ENCODE data around the gene IQSEC3. TPM values are rescaled to one million over a fixed set of nuclear protein-coding genes. Genes with fewer than 3 reads are reported as not detected.
"Not testable (repeated sequence)": the region's sequence is repeated elsewhere in the genome, so short reads cannot be mapped to it uniquely, and the experiment has no call there.

The IQSEC3 gene
- total RNA-seq, 1 donor from 2014 or later: 1.1 TPM

- no peak overlapping the region for H3K27ac Mint-ChIP-seq (ENCODE audit: unreplicated experiment)
Measured at GRCh38 chr12:181921-182320, 115.4 kb downstream of the IQSEC3 start.

GRCh38 chr12:182381-182892 lies 115.9 kb downstream of the IQSEC3 start:
- H3K9me3 Mint-ChIP-seq: no peaks in the 10 kb centered on the region
- no peak for TF ChIP-seq CTCF (conservative IDR thresholded peaks at IDR 0.05)
- H3K4me3 Mint-ChIP-seq: no peak overlapping the region
- no peak for DNase-seq (ENCODE audit: low read depth, low spot score)
- peaks cover 3% of the 10 kb centered on the region for H3K27me3 Mint-ChIP-seq (ENCODE audit: low read depth)
- no peak overlapping the region for H3K27ac Mint-ChIP-seq (ENCODE audit: unreplicated experiment)
- H3K4me1 Mint-ChIP-seq: peaks cover 7% of the 10 kb centered on the region
- no peaks in the 10 kb centered on the region for H3K36me3 Mint-ChIP-seq (ENCODE audit: low read depth)

More at GRCh38 chr12:181921-182320, 115.4 kb downstream of the IQSEC3 start:
- no peaks in the 10 kb centered on the region for H3K27me3 Mint-ChIP-seq (ENCODE audit: low read depth)
- no peak for TF ChIP-seq CTCF (conservative IDR thresholded peaks at IDR 0.05)
- DNase-seq (ENCODE audit: low read depth, low spot score): no peak
- H3K36me3 Mint-ChIP-seq (ENCODE audit: low read depth): no peaks in the 10 kb centered on the region
- no peaks in the 10 kb centered on the region for H3K9me3 Mint-ChIP-seq
- H3K4me1 Mint-ChIP-seq: peaks cover 7% of the 10 kb centered on the region
- no peak overlapping the region for H3K4me3 Mint-ChIP-seq

- no peak overlapping the region for H3K4me3 Mint-ChIP-seq
- no peak for DNase-seq (ENCODE audit: low read depth, low spot score)
- peaks cover 13% of the 10 kb centered on the region for H3K27me3 Mint-ChIP-seq (ENCODE audit: low read depth)
- no peaks in the 10 kb centered on the region for H3K9me3 Mint-ChIP-seq
- H3K27ac Mint-ChIP-seq (ENCODE audit: unreplicated experiment): no peak overlapping the region
- H3K36me3 Mint-ChIP-seq (ENCODE audit: low read depth): no peaks in the 10 kb centered on the region
- TF ChIP-seq CTCF (conservative IDR thresholded peaks at IDR 0.05): no peak
- peaks cover 11% of the 10 kb centered on the region for H3K4me1 Mint-ChIP-seq
Measured at GRCh38 chr12:184811-185575, 118.4 kb downstream of the IQSEC3 start.

GRCh38 chr12:185576-185955 lies 119.0 kb downstream of the IQSEC3 start:
- H3K4me1 Mint-ChIP-seq: peaks cover 5% of the 10 kb centered on the region
- H3K36me3 Mint-ChIP-seq (ENCODE audit: low read depth): no peaks in the 10 kb centered on the region
- TF ChIP-seq CTCF (conservative IDR thresholded peaks at IDR 0.05): no peak
- DNase-seq (ENCODE audit: low read depth, low spot score): no peak
- no peak overlapping the region for H3K4me3 Mint-ChIP-seq
- no peak overlapping the region for H3K27ac Mint-ChIP-seq (ENCODE audit: unreplicated experiment)
- no peaks in the 10 kb centered on the region for H3K9me3 Mint-ChIP-seq
- H3K27me3 Mint-ChIP-seq (ENCODE audit: low read depth): peaks cover 16% of the 10 kb centered on the region

- H3K4me3 Mint-ChIP-seq: no peak overlapping the region
- H3K4me1 Mint-ChIP-seq: peaks cover 5% of the 10 kb centered on the region
- DNase-seq (ENCODE audit: low read depth, low spot score): no peak
- no peaks in the 10 kb centered on the region for H3K36me3 Mint-ChIP-seq (ENCODE audit: low read depth)
- peaks cover 16% of the 10 kb centered on the region for H3K27me3 Mint-ChIP-seq (ENCODE audit: low read depth)
- H3K9me3 Mint-ChIP-seq: no peaks in the 10 kb centered on the region
- no peak for TF ChIP-seq CTCF (conservative IDR thresholded peaks at IDR 0.05)
- H3K27ac Mint-ChIP-seq (ENCODE audit: unreplicated experiment): no peak overlapping the region
Measured at GRCh38 chr12:186006-186625, 119.5 kb downstream of the IQSEC3 start.

GRCh38 chr12:187986-188909 lies 121.7 kb downstream of the IQSEC3 start:
- peaks cover 24% of the 10 kb centered on the region for H3K27me3 Mint-ChIP-seq (ENCODE audit: low read depth)
- not testable (repeated sequence) for H3K9me3 Mint-ChIP-seq; H3K27ac Mint-ChIP-seq (ENCODE audit: unreplicated experiment); DNase-seq (ENCODE audit: low read depth, low spot score); H3K36me3 Mint-ChIP-seq (ENCODE audit: low read depth)
- H3K4me3 Mint-ChIP-seq: peak overlapping the region; percentile 93
- peaks cover 15% of the 10 kb centered on the region for H3K4me1 Mint-ChIP-seq
